Endothelial cell of umbilical vein (primary cell): ENCODE data around the gene TBC1D9. TPM values are rescaled to one million over a fixed set of nuclear protein-coding genes. Genes with fewer than 3 reads are reported as not detected.

ENCODE experiments used
- BruUV-seq: library from RNA; stranded (reverse); fragments of 400-500 nt; replicated peaks from 2 replicates; lab custom pipeline; 2021; lab: Mats Ljungman, UMichigan
- CTCF ChIA-PET: fragments of 300-600, 350-600 bp; sonication (Branson Sonifier 250); formaldehyde crosslinking; loops from one replicate; lab custom pipeline; 2021; ENCODE audit warnings: antibody characterized with exemption, inconsistent platforms; lab: Charles Lee
- POLR2A ChIA-PET: fragments of 300-600, 350-600 bp; sonication (Branson Sonifier 250); formaldehyde crosslinking; loops from one replicate; lab custom pipeline; 2021; ENCODE audit warnings: antibody characterized with exemption, inconsistent platforms; lab: Charles Lee
- DNase-seq: peaks from one replicate; pipeline ENCODE4 v3.0.0-alpha.2; 2011; ENCODE audit warnings: low read depth, low spot score
- FAIRE-seq: peaks from 2 replicates; lab custom pipeline; 2011; peaks lifted over from hg19 to GRCh38; lab: Jason Lieb, UNC
- H2AFZ ChIP-seq: 2 replicates; pipeline ENCODE4 v1.6.0; 2012; ENCODE audit warnings: low read depth, low read length, control low read depth, inconsistent platforms
- H3K27ac ChIP-seq: 2 replicates; pipeline ENCODE4 v1.5.1; 2011; ENCODE audit warnings: low read depth, mild to moderate bottlenecking, control low read depth, low read length, moderate library complexity; ENCODE audit not compliant: insufficient read depth
- H3K27me3 ChIP-seq, 2 experiments: 2 replicates each; pipeline versions ENCODE4 v1.6.0 to v1.6.1; 2011; ENCODE audit warnings: low read length in 2 of 2, mixed read lengths in 1 of 2; ENCODE audit not compliant: control insufficient read depth in 2 of 2, insufficient read depth in 2 of 2
- H3K36me3 ChIP-seq, 2 experiments: 2 replicates in 1 of 2; 3 replicates in 1 of 2; pipeline ENCODE4 v1.5.1; 2011; ENCODE audit warnings: low read length in 2 of 2, mild to moderate bottlenecking in 1 of 2, moderate library complexity in 1 of 2; ENCODE audit not compliant: control insufficient read depth in 2 of 2, insufficient read depth in 2 of 2; ENCODE audit errors: extremely low read depth in 1 of 2
- H3K4me1 ChIP-seq: 3 replicates; pipeline ENCODE4 v1.5.1; 2011; ENCODE audit warnings: mild to moderate bottlenecking, low read length; ENCODE audit not compliant: control insufficient read depth, insufficient read depth; ENCODE audit errors: extremely low read depth
- H3K4me2 ChIP-seq: 2 replicates; pipeline ENCODE4 v1.6.1; 2011; ENCODE audit warnings: low read length, control low read depth, mixed read lengths; ENCODE audit not compliant: insufficient read depth
- H3K4me3 ChIP-seq, 3 experiments: fragments of 200-600 bp in 1 of 3; sonication (generic), shearing (Covaris generic) in 1 of 3; replicated peaks in 1 of 3; 2 replicates each; pipeline ENCODE4 v1.5.1; 2011 to 2016; ENCODE audit warnings: control low read depth in 3 of 3, low read length in 3 of 3, mild to moderate bottlenecking in 2 of 3, inconsistent platforms in 1 of 3, low read depth in 1 of 3, moderate library complexity in 1 of 3; ENCODE audit not compliant: insufficient read depth in 1 of 3
- H3K79me2 ChIP-seq: 2 replicates; pipeline ENCODE4 v1.6.0; 2012; ENCODE audit warnings: low read length, inconsistent platforms; ENCODE audit not compliant: control insufficient read depth, insufficient read depth
- H3K9ac ChIP-seq: replicated peaks from 2 replicates; pipeline ENCODE3; 2011; ENCODE audit warnings: low read length, control low read depth; ENCODE audit not compliant: insufficient read depth; ENCODE audit errors: extremely low read depth
- H3K9me1 ChIP-seq: replicated peaks from 3 replicates; pipeline ENCODE4 v1.6.0; 2011; ENCODE audit warnings: mild to moderate bottlenecking, low read length; ENCODE audit not compliant: control insufficient read depth, insufficient read depth; ENCODE audit errors: extremely low read depth
- H3K9me3 ChIP-seq: replicated peaks from 2 replicates; pipeline ENCODE4 v1.5.1; 2012; ENCODE audit warnings: low read length, inconsistent platforms; ENCODE audit not compliant: control insufficient read depth, insufficient read depth
- H4K20me1 ChIP-seq: replicated peaks from 2 replicates; pipeline ENCODE3; 2011; ENCODE audit warnings: mild to moderate bottlenecking, low read length; ENCODE audit not compliant: control insufficient read depth, insufficient read depth; ENCODE audit errors: extremely low read depth
- CTCF ChIP-seq, 2 donors: IDR thresholded peaks; 1 replicate in 1 of 2; 2 replicates in 1 of 2; pipeline ENCODE4 v1.5.1; 2011; ENCODE audit warnings: low read length in 2 of 2, mild to moderate bottlenecking in 2 of 2, moderate library complexity in 2 of 2, control low read depth in 1 of 2, inconsistent platforms in 1 of 2, low read depth in 1 of 2; ENCODE audit not compliant: insufficient read depth in 1 of 2; ENCODE audit errors: extremely low read depth in 1 of 2
- EZH2 ChIP-seq: IDR thresholded peaks from 2 replicates; pipeline ENCODE4 v1.6.1; 2012; ENCODE audit warnings: borderline replicate concordance, low read depth, mild to moderate bottlenecking, moderate library complexity, low read length, inconsistent platforms; ENCODE audit not compliant: severe bottlenecking
- FOS ChIP-seq: IDR thresholded peaks from 2 replicates; pipeline ENCODE4 v1.6.1; 2011; ENCODE audit warnings: mild to moderate bottlenecking, low read length, moderate library complexity, borderline replicate concordance; ENCODE audit not compliant: insufficient read depth
- GATA2 ChIP-seq: IDR thresholded peaks from 2 replicates; pipeline ENCODE4 v1.7.0; 2011; ENCODE audit warnings: low read depth, mild to moderate bottlenecking, moderate library complexity, mixed read lengths, low read length; ENCODE audit not compliant: insufficient read length, insufficient read depth
- JUN ChIP-seq: IDR thresholded peaks from 2 replicates; pipeline ENCODE4 v1.6.1; 2011; ENCODE audit warnings: borderline replicate concordance, low read depth; ENCODE audit not compliant: insufficient read length, insufficient read depth
- MAX ChIP-seq: IDR thresholded peaks from 2 replicates; pipeline ENCODE4 v1.6.1; 2011; ENCODE audit not compliant: insufficient read depth, insufficient read length
- MYC ChIP-seq: IDR thresholded peaks from one replicate; pipeline ENCODE4 v1.6.1; 2011; ENCODE audit warnings: mild to moderate bottlenecking, low read depth, low read length
- POLR2A ChIP-seq: IDR thresholded peaks from 2 replicates; pipeline ENCODE4 v1.6.1; 2012; ENCODE audit warnings: low read depth, mild to moderate bottlenecking, control low read depth, low read length
- POLR2AphosphoS5 ChIP-seq: IDR thresholded peaks from 2 replicates; pipeline ENCODE4 v1.6.1; 2012; ENCODE audit warnings: low read depth, mild to moderate bottlenecking, control low read depth, low read length, moderate library complexity; ENCODE audit not compliant: insufficient read depth
- dilution Hi-C: fragments of 300-500 bp; cut with MboI; formaldehyde crosslinking; loops from one replicate; pipeline ENCODE4 v1.15.0; 2019; ENCODE audit warnings: low sequenced_read_pairs; ENCODE audit not compliant: extremely low pct_ligation_motif_present
- intact Hi-C: fragments of 100-400 bp; cut with micrococcal nuclease; formaldehyde crosslinking; loops from one replicate; pipeline ENCODE4 v1.10.0; 2022
- polyA plus RNA-seq, 4 experiments: library from polyadenylated mRNA; depleted of rRNA in 3 of 4; stranded (reverse) in 3 of 4; unstranded in 1 of 4; fragments of >200 nt; gene quantifications; 2 replicates each; pipeline versions ENCODE4 v1.2.1 to v1.2.3, GENCODE V29; 2011 to 2012; ENCODE audit warnings: missing spikeins in 1 of 4
- total RNA-seq: library from RNA; stranded (reverse); gene quantifications from 2 replicates; pipeline ENCODE4 v1.2.3, GENCODE V29; 2021

TBC1D9 gene
- total and polyA plus RNA-seq, 2 donors (not counting 3 experiments of a cell fraction or from before 2014, with no cell fraction given) = 21.7 to 45.3 TPM

DNA sequence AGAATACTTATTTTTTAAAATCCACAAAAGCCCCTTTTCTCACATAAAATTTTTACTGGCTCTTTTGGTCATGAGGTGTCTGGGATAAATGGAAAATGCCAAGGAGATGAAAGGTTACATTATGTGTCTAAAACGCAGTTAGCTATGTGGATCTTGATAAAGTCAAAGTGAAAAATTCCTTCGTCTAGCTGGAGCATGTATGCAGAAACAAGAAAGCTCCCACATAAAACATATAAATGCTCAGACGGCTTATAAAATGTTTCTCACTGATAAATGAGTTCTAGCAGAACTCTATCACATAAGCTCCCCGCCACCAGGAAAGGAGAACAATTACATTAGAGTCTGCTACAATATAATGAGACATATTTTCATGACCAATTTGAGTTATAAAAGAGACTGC is 83.8 kb downstream of the TBC1D9 start:
- Histone ChIP-seq H2AFZ (no peak overlapping the region), H3K36me3 (peaks cover 14 to 18% of the 10 kb centered on the region in 2 experiments), H3K4me1 (peaks cover 3% of the 10 kb centered on the region), H3K79me2 (no peaks in the 10 kb centered on the region), H3K4me3 (no peak overlapping the region), H3K9me1 (no peaks in the 10 kb centered on the region), H4K20me1 (no peaks in the 10 kb centered on the region), H3K4me2 (no peak overlapping the region), H3K27ac (no peak overlapping the region), H3K27me3 (no peaks in the 10 kb centered on the region), H3K9ac (no peak overlapping the region), H3K9me3 (no peaks in the 10 kb centered on the region)
- POLR2A ChIA-PET = no interaction called here
- dilution Hi-C loops (no loop called here), intact Hi-C loops (no loop called here)
- DNase-seq = no peak
- no peak for FAIRE-seq
- BruUV-seq = no TSS peak
- no peak for TF ChIP-seq FOS
- TF ChIP-seq JUN = no peak
- TF ChIP-seq POLR2AphosphoS5 = no peak
- no peak for TF ChIP-seq POLR2A
- CTCF ChIA-PET = interaction anchor here (0.9 to 1.3 kb wide), 2 partner anchors 9 to 71 kb away, joined by 3 to 4 read pairs; no protein-coding TSS in a partner anchor

DNA sequence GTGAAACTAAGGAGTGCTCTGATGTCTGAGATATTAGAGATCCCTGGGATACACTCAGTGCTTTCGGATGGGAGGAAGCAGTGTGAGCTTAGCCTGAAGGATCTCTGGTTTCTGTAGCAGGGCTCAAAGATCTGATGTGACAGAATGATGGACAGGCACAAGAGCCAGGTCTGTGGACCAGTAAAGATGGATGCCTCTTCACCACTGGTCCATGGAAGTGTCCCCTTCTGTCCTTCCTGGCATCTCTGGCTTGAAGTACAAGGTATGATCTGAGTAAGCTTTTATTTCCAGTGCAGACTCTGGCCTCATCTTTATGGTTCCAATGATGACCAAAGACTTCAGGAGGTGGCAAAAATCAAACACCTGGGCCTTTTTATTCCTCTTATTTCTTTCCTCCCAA is 88.1 kb downstream of the TBC1D9 start:
- ChIA-PET POLR2A (no interaction called here), CTCF (interaction anchor here (0.8 to 1.6 kb wide), 4 partner anchors 14 to 308 kb away, joined by 3 to 6 read pairs (median 4); no protein-coding TSS in a partner anchor)
- no peaks in the 10 kb centered on the region for H3K9me3 ChIP-seq
- H3K4me2 ChIP-seq = no peak overlapping the region
- no peaks in the 10 kb centered on the region for H3K27me3 ChIP-seq
- BruUV-seq = no TSS peak
- intact Hi-C loops = no loop called here
- H3K36me3 ChIP-seq = peaks cover 17 to 19% of the 10 kb centered on the region in 2 experiments
- H3K9ac ChIP-seq = no peak overlapping the region
- no peak for FAIRE-seq
- no peak overlapping the region for H2AFZ ChIP-seq
- no peak overlapping the region for H3K27ac ChIP-seq
- H3K4me1 ChIP-seq = no peaks in the 10 kb centered on the region
- no peaks in the 10 kb centered on the region for H4K20me1 ChIP-seq
- H3K79me2 ChIP-seq = no peaks in the 10 kb centered on the region
- DNase-seq = no peak
- H3K9me1 ChIP-seq = no peaks in the 10 kb centered on the region
- no peak overlapping the region for H3K4me3 ChIP-seq
- dilution Hi-C loops = no loop called here
- TF ChIP-seq MYC (no peak), FOS (no peak), CTCF (IDR thresholded peaks at IDR 0.05; ENCODE audit: extremely low read depth in 1 of 2, insufficient read depth in 1 of 2, low read depth in 1 of 2, low read length in 2 of 2) (no peak), GATA2 (no peak), POLR2AphosphoS5 (no peak), JUN (no peak), EZH2 (no peak), POLR2A (no peak), MAX (no peak)
